Sigmoid colon (tissue), 7 donors: ENCODE data around the gene R3HDM2. TPM values are rescaled to one million over a fixed set of nuclear protein-coding genes. Genes with fewer than 3 reads are reported as not detected.
"Not testable (repeated sequence)": the region's sequence is repeated elsewhere in the genome, so short reads cannot be mapped to it uniquely, and the experiment has no call there.

Experiments used
- DNase-seq: peaks from one replicate; pipeline ENCODE4 v3.0.0-alpha.2; 2019
- H3K27ac ChIP-seq, 4 donors: fragments of 200-600 bp; sonication (generic); one replicate each; pipeline ENCODE4 v1.5.1; 2016 to 2019; ENCODE audit warnings: mild to moderate bottlenecking in 1 of 4
- H3K27me3 ChIP-seq, 3 donors: fragments of 200-600 bp; sonication (generic); one replicate each; pipeline ENCODE4 v1.5.1; 2019; ENCODE audit warnings: mild to moderate bottlenecking in 1 of 3
- H3K36me3 ChIP-seq, 4 donors: fragments of 200-600 bp; sonication (generic); one replicate each; pipeline ENCODE4 v1.5.1; 2016 to 2019
- H3K4me1 ChIP-seq, 4 donors: fragments of 200-600 bp; sonication (generic); one replicate each; pipeline ENCODE4 v1.5.1; 2017 to 2019
- H3K4me3 ChIP-seq, 4 donors: fragments of 200-600 bp; sonication (generic); one replicate each; pipeline ENCODE4 v1.5.1; 2017 to 2019; ENCODE audit warnings: mild to moderate bottlenecking in 2 of 4, moderate library complexity in 1 of 4
- H3K9me3 ChIP-seq, 4 donors: fragments of 200-600 bp in 3 of 4; sonication (generic) in 3 of 4; one replicate each; pipeline versions ENCODE4 v1.5.1 to v1.6.1; 2013 to 2019
- CTCF ChIP-seq, 4 experiments: fragments of 450-650 bp in 3 of 4; fragments of 200-600 bp in 1 of 4; IDR thresholded peaks; one replicate each; pipeline ENCODE4 v1.5.1; 2016 to 2019; ENCODE audit warnings: antibody characterized with exemption in 4 of 4, mild to moderate bottlenecking in 3 of 4, moderate library complexity in 2 of 4
- EP300 ChIP-seq, 4 donors: sonication (generic); formaldehyde crosslinking; IDR thresholded peaks; one replicate each; pipeline ENCODE4 v1.6.1; 2017; ENCODE audit warnings: antibody characterized with exemption in 4 of 4
- POLR2A ChIP-seq, 2 donors: fragments of 450-650 bp; IDR thresholded peaks; one replicate each; pipeline ENCODE4 v1.6.1; 2016; ENCODE audit warnings: antibody characterized with exemption in 2 of 2, mild to moderate bottlenecking in 2 of 2, moderate library complexity in 2 of 2
- POLR2AphosphoS5 ChIP-seq, 4 donors: sonication (generic); formaldehyde crosslinking; IDR thresholded peaks; one replicate each; pipeline ENCODE4 v1.6.1; 2017; ENCODE audit warnings: antibody characterized with exemption in 4 of 4
- WGBS, 2 donors: extraction: QIAGEN DNeasy Blood & Tissue Kit; methylation state at CpG; one replicate each; pipeline ENCODE4 v1.1.7; 2013; 5-methylcytosine and 5-hydroxymethylcytosine counted together
- intact Hi-C: fragments of 100-400 bp; cut with DNase I; formaldehyde crosslinking; loops from one replicate; pipeline ENCODE4 v1.15.1; 2023
- polyA plus RNA-seq, 3 donors: library from polyadenylated mRNA; stranded (reverse); fragments of 200-250 nt; gene quantifications; one replicate each; pipeline ENCODE4 v1.2.3, GENCODE V29; 2013
- total RNA-seq, 4 donors: library from RNA; depleted of rRNA; stranded (reverse); fragments of >200 nt; gene quantifications; one replicate each; pipeline ENCODE4 v1.1.0, GENCODE V29; 2016
- donor health status: healthy with polysubstance abuse.
- donor health status: Bipolar disorder and iron deficiency.
- donor health status: healthy.

Gene R3HDM2
- total and polyA plus RNA-seq, 7 donors = 10.9 to 37.7 (median 28.3) TPM

- Histone ChIP-seq H3K36me3 (no peaks in the 10 kb centered on the region), H3K4me3 (no peak overlapping the region), H3K9me3 (peaks cover 0 to 4% (median 0%) of the 10 kb centered on the region in 4 donors), H3K27ac (no peak overlapping the region), H3K4me1 (peaks cover 0 to 25% (median 15%) of the 10 kb centered on the region in 4 donors), H3K27me3 (no peaks in the 10 kb centered on the region)
- WGBS, 2 donors = 98 to 99% methylated on average over 3 of the region's 3 CpGs
- intact Hi-C loops = no loop called here
- no peak for DNase-seq
- TF ChIP-seq POLR2AphosphoS5 (IDR thresholded peaks at IDR 0.05) (no peak), POLR2A (IDR thresholded peaks at IDR 0.05) (no peak)
Observed at GRCh38 chr12:57366315-57366714, 64.5 kb downstream of the R3HDM2 start.

GRCh38 chr12:57364156-57364555 is 66.7 kb downstream of the R3HDM2 start:
- H3K36me3 ChIP-seq, H3K9me3 ChIP-seq, H3K27ac ChIP-seq, H3K27me3 ChIP-seq, DNase-seq, intact Hi-C loops, H3K4me3 ChIP-seq: not testable (repeated sequence)
- WGBS, 2 donors = 97% methylated on average over 5 of the region's 5 CpGs
- peaks cover 0 to 12% (median 5%) of the 10 kb centered on the region in 4 donors for H3K4me1 ChIP-seq

GRCh38 chr12:57360468-57360867 is 70.4 kb downstream of the R3HDM2 start:
- Histone ChIP-seq H3K9me3 (no peaks in the 10 kb centered on the region), H3K36me3 (no peaks in the 10 kb centered on the region), H3K27ac (no peak overlapping the region), H3K27me3 (no peaks in the 10 kb centered on the region), H3K4me3 (no peak overlapping the region), H3K4me1 (no peaks in the 10 kb centered on the region)
- DNase-seq = no peak
- TF ChIP-seq EP300 (IDR thresholded peaks at IDR 0.05) = no peak
- no peak for TF ChIP-seq CTCF (IDR thresholded peaks at IDR 0.05)
- no peak for TF ChIP-seq POLR2AphosphoS5 (IDR thresholded peaks at IDR 0.05)
- intact Hi-C loops = no loop called here
- 97% methylated on average over 8 of the region's 8 CpGs for WGBS, 2 donors

GRCh38 chr12:57358646-57359045 is 72.2 kb downstream of the R3HDM2 start:
- H3K36me3 ChIP-seq = no peaks in the 10 kb centered on the region
- DNase-seq = no peak
- TF ChIP-seq CTCF (IDR thresholded peaks at IDR 0.05) (no peak), POLR2AphosphoS5 (IDR thresholded peaks at IDR 0.05) (no peak), POLR2A (IDR thresholded peaks at IDR 0.05) (no peak), EP300 (IDR thresholded peaks at IDR 0.05) (no peak)
- H3K27ac ChIP-seq = no peak overlapping the region
- no peaks in the 10 kb centered on the region for H3K27me3 ChIP-seq
- intact Hi-C loops = no loop called here
- H3K4me1 ChIP-seq = no peaks in the 10 kb centered on the region
- WGBS, 2 donors = 94 to 95% methylated on average over 4 of the region's 4 CpGs
- no peak overlapping the region for H3K4me3 ChIP-seq
- H3K9me3 ChIP-seq = no peaks in the 10 kb centered on the region

GRCh38 chr12:57355734-57356133 is 75.1 kb downstream of the R3HDM2 start:
- intact Hi-C loops = no loop called here
- Histone ChIP-seq H3K4me1 (no peaks in the 10 kb centered on the region), H3K4me3 (no peak overlapping the region), H3K27me3 (no peaks in the 10 kb centered on the region), H3K36me3 (peaks cover 0 to 4% (median under 1%) of the 10 kb centered on the region in 4 donors), H3K27ac (no peak overlapping the region), H3K9me3 (no peaks in the 10 kb centered on the region)
- TF ChIP-seq EP300 (IDR thresholded peaks at IDR 0.05) (no peak), POLR2AphosphoS5 (IDR thresholded peaks at IDR 0.05) (no peak), POLR2A (IDR thresholded peaks at IDR 0.05) (no peak), CTCF (IDR thresholded peaks at IDR 0.05) (no peak)
- DNase-seq = no peak

GRCh38 chr12:57352166-57352565 is 78.7 kb downstream of the R3HDM2 start:
- H3K27ac ChIP-seq = no peak overlapping the region
- no peak for TF ChIP-seq POLR2AphosphoS5 (IDR thresholded peaks at IDR 0.05)
- no peak for TF ChIP-seq CTCF (IDR thresholded peaks at IDR 0.05)
- TF ChIP-seq EP300 (IDR thresholded peaks at IDR 0.05) = no peak
- TF ChIP-seq POLR2A (IDR thresholded peaks at IDR 0.05) = no peak
- intact Hi-C loops = no loop called here
- DNase-seq = no peak
- H3K4me3 ChIP-seq = no peak overlapping the region
- no peaks in the 10 kb centered on the region for H3K27me3 ChIP-seq
- peaks cover 0 to 7% (median 2%) of the 10 kb centered on the region in 4 donors for H3K36me3 ChIP-seq
- H3K4me1 ChIP-seq = no peaks in the 10 kb centered on the region
- 93 to 95% methylated on average over 3 of the region's 3 CpGs for WGBS, 2 donors
- H3K9me3 ChIP-seq = no peaks in the 10 kb centered on the region
